Astrocyte (in vitro differentiated cells and primary cell): ENCODE results near the gene HSPBP1.

Source experiments
- CTCF ChIP-seq: IDR thresholded peaks from 2 replicates; pipeline ENCODE4 v1.5.1; 2011; ENCODE audit warnings: low read depth, mild to moderate bottlenecking, inconsistent platforms, low read length, moderate library complexity; ENCODE audit not compliant: insufficient read depth
- EZH2 ChIP-seq: IDR thresholded peaks from 2 replicates; pipeline ENCODE4 v1.6.1; 2012; ENCODE audit warnings: mild to moderate bottlenecking, low read length, inconsistent platforms; ENCODE audit not compliant: insufficient read depth

- no peak for TF ChIP-seq CTCF
- no peak for TF ChIP-seq EZH2
Measured at GRCh38 chr19:55240713-55241020, 39.2 kb downstream of the HSPBP1 start.
